OCI-LY1 (cell line): ENCODE results near the gene ST7L.

Source experiments
- H2AFZ ChIP-seq: fragments of 200-600 bp; sonication (generic), shearing (Covaris generic); 2 replicates; pipeline ENCODE4 v1.6.0; 2014; ENCODE audit warnings: antibody characterized with exemption, mild to moderate bottlenecking, low read length
- H3F3A ChIP-seq: fragments of 200-600 bp; sonication (generic), shearing (Covaris generic); 2 replicates; pipeline ENCODE4 v1.6.0; 2014; ENCODE audit warnings: mild to moderate bottlenecking, antibody characterized with exemption, low read length, moderate library complexity; ENCODE audit not compliant: insufficient read depth
- H3K27ac ChIP-seq: fragments of 200-600 bp; sonication (generic); 2 replicates; pipeline ENCODE4 v1.5.1; 2014; ENCODE audit warnings: low read length, mixed run types, mild to moderate bottlenecking, low read depth; ENCODE audit not compliant: poor library complexity, severe bottlenecking
- H3K27me3 ChIP-seq: fragments of 200-600 bp; sonication (generic); 2 replicates; pipeline ENCODE4 v1.6.0; 2014; ENCODE audit warnings: antibody characterized with exemption, mild to moderate bottlenecking, low read length, moderate library complexity; ENCODE audit not compliant: insufficient read depth
- H3K36me3 ChIP-seq: fragments of 200-600 bp; sonication (generic); 2 replicates; pipeline ENCODE4 v1.6.1; 2014; ENCODE audit warnings: mild to moderate bottlenecking, antibody characterized with exemption, low read length, moderate library complexity, mixed read lengths; ENCODE audit not compliant: insufficient read depth
- H3K4me1 ChIP-seq: fragments of 200-600 bp; sonication (generic); 2 replicates; pipeline ENCODE4 v1.5.1; 2014; ENCODE audit warnings: mild to moderate bottlenecking, low read length, moderate library complexity; ENCODE audit not compliant: insufficient read depth, severe bottlenecking
- H3K4me2 ChIP-seq: fragments of 200-600 bp; sonication (generic), shearing (Covaris generic); 2 replicates; pipeline ENCODE4 v1.6.1; 2014; ENCODE audit warnings: low read length
- H3K4me3 ChIP-seq: fragments of 200-600 bp; sonication (generic); 2 replicates; pipeline ENCODE4 v1.5.1; 2014; ENCODE audit warnings: low read length, low read depth, mild to moderate bottlenecking, mixed read lengths; ENCODE audit not compliant: poor library complexity, severe bottlenecking
- H3K79me2 ChIP-seq: fragments of 200-600 bp; shearing (Covaris generic); 2 replicates; pipeline ENCODE4 v1.6.1; 2016; ENCODE audit warnings: mixed run types, low read length, mixed read lengths; ENCODE audit not compliant: insufficient read depth
- H3K9ac ChIP-seq: fragments of 200-600 bp; sonication (generic), shearing (Covaris generic); 2 replicates; pipeline ENCODE4 v1.6.1; 2014; ENCODE audit warnings: mild to moderate bottlenecking, low read length, mixed read lengths
- H3K9me2 ChIP-seq: fragments of 200-600 bp; sonication (generic), shearing (Covaris generic); 2 replicates; pipeline ENCODE4 v1.6.1; 2014; ENCODE audit warnings: low read depth, mild to moderate bottlenecking, low read length, mixed read lengths
- H3K9me3 ChIP-seq: fragments of 200-600 bp; shearing (Covaris generic); 2 replicates; pipeline ENCODE4 v1.6.1; 2014; ENCODE audit warnings: low read length, mixed read lengths
- H4K20me1 ChIP-seq: fragments of 200-600 bp; sonication (generic), shearing (Covaris generic); 2 replicates; pipeline ENCODE4 v1.6.0; 2016; ENCODE audit warnings: mild to moderate bottlenecking, low read length; ENCODE audit not compliant: insufficient read depth
- EZH2 ChIP-seq: fragments of 200-600 bp; sonication (generic), shearing (Covaris generic); IDR thresholded peaks from 2 replicates; pipeline ENCODE4 v1.8.0; 2017; ENCODE audit warnings: borderline replicate concordance, mixed run types, mild to moderate bottlenecking, antibody characterized with exemption, low read length, moderate library complexity, mixed read lengths
- TF ChIP-seq, protein P1 (sequence below): fragments of 200-600 bp; sonication (generic), shearing (Covaris generic); IDR thresholded peaks from 2 replicates; pipeline ENCODE4 v1.5.1; 2017; ENCODE audit warnings: mild to moderate bottlenecking, antibody characterized with exemption, low read length, moderate library complexity, mixed read lengths

ST7L gene

DNA sequence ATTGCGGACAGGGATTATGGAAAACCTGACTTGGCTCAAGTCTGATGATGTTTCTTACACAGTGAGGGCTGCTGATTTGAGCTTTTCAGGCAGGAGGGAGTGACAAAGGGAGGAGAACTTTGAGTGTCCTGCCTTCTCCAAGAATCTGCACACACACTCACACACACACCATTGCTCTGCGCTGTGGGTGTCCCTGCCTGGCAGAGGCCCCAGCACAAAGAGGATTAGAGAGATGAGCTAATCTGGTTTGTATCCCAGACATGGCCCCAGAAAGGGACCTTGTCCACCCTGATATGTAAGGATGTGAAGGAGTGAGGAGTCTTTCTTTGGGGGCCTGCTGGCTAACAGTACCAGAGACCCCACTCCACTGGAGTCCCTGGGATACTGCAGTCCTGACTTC lies 116.1 kb downstream of the ST7L start:
- H3K27ac ChIP-seq = no peak overlapping the region
- no peak overlapping the region for H3K9ac ChIP-seq
- no peak overlapping the region for H2AFZ ChIP-seq
- H3K4me2 ChIP-seq = no peak overlapping the region
- no peak overlapping the region for H3K4me3 ChIP-seq
- H3K9me3 ChIP-seq = no peaks in the 10 kb centered on the region
- H3K4me1 ChIP-seq = peaks cover 11% of the 10 kb centered on the region
- no peaks in the 10 kb centered on the region for H4K20me1 ChIP-seq
- no peaks in the 10 kb centered on the region for H3K36me3 ChIP-seq
- H3K27me3 ChIP-seq = 0 out of 2 replicates have a peak, but pooled peaks cover 8% of the 10 kb centered on the region
- no peak for TF ChIP-seq EZH2
- TF ChIP-seq, protein P1, sequence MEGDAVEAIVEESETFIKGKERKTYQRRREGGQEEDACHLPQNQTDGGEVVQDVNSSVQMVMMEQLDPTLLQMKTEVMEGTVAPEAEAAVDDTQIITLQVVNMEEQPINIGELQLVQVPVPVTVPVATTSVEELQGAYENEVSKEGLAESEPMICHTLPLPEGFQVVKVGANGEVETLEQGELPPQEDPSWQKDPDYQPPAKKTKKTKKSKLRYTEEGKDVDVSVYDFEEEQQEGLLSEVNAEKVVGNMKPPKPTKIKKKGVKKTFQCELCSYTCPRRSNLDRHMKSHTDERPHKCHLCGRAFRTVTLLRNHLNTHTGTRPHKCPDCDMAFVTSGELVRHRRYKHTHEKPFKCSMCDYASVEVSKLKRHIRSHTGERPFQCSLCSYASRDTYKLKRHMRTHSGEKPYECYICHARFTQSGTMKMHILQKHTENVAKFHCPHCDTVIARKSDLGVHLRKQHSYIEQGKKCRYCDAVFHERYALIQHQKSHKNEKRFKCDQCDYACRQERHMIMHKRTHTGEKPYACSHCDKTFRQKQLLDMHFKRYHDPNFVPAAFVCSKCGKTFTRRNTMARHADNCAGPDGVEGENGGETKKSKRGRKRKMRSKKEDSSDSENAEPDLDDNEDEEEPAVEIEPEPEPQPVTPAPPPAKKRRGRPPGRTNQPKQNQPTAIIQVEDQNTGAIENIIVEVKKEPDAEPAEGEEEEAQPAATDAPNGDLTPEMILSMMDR = no peak
- no peaks in the 10 kb centered on the region for H3K79me2 ChIP-seq
- H3F3A ChIP-seq = no peaks in the 10 kb centered on the region
- no peaks in the 10 kb centered on the region for H3K9me2 ChIP-seq

DNA sequence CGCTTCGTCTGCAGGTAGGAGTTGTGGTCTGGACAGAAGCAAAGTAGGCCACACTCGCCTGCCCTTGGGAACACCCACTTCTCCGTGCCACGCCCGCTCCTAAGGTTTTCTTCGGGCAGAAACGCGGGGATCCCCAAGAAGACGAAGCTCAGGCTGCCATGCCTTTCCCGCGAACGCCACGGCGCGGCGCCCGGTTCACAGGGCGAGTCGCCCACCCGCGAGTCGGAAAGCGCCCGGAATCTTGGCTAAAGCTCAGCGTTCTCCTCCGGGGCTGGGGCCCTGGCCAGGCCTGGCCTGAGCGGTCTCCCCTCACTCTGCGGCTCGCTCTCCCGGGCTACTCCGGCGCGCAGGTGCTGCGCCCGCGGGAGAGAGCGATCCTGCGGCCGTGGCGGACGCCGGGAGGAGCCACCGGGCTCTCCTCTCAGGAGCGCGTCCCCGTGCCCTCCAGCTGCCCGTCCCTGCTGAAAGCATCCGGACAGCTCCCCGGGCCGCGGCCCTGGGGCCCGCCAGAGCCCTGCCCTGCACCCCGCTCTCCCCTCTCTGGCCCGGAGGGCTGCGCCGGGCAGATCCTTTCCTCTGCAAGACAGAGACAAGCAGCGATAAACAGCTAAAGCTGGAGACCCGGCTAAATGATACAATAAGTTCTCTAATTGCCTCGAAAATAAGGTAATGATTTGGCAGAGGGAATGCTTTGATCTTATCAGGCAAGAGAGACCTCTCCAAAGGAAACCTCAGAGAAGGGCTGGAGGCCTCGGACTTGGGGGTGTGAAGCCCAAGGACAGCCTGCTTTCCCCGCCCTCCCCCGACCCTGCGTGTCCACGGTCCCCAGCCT lies 116.9 kb downstream of the ST7L start:
- Histone ChIP-seq H4K20me1 (no peaks in the 10 kb centered on the region), H3K9ac (no peak overlapping the region; the same call in 1 of the 2 replicates), H3K9me2 (no peaks in the 10 kb centered on the region), H3K79me2 (no peaks in the 10 kb centered on the region), H3K4me3 (peak overlapping the region; percentile 50), H3K4me1 (peaks cover 7% of the 10 kb centered on the region), H3K4me2 (peak overlapping the region; percentile 63), H2AFZ (no peak overlapping the region), H3K9me3 (no peaks in the 10 kb centered on the region), H3K27ac (no peak overlapping the region), H3K27me3 (0 out of 2 replicates have a peak, but pooled peaks cover 4% of the 10 kb centered on the region), H3F3A (no peaks in the 10 kb centered on the region), H3K36me3 (no peaks in the 10 kb centered on the region)
- no peak for TF ChIP-seq EZH2
- TF ChIP-seq, protein P1 = peak; percentile 64

DNA sequence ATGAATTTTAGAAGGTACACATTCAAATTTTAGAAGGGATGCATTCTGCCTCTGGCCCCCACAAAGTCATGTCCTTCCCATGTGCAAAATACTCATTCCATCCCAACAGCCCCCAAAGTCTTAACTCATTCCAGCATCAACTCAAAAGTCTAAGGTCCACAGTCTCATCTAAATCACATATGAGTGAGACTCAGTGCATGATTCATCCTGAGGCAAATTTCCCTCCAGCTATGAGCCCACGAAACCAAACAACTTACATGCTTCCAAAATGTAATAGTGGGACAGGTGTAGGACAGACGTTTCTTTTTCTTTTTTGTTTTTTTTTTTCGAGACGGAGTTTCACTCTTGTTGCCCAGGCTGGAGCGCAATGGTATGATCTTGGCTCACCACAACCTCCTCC lies 122.7 kb downstream of the ST7L start:
- Histone ChIP-seq H3K9ac (no peak overlapping the region), H3K9me2 (no peaks in the 10 kb centered on the region), H3K79me2 (no peaks in the 10 kb centered on the region), H3K9me3 (no peaks in the 10 kb centered on the region), H3K27me3 (no peaks in the 10 kb centered on the region; the same call in 1 of the 2 replicates), H3K4me3 (no peak overlapping the region), H3K36me3 (no peaks in the 10 kb centered on the region), H3F3A (no peaks in the 10 kb centered on the region), H4K20me1 (no peaks in the 10 kb centered on the region), H2AFZ (no peak overlapping the region), H3K4me2 (no peak overlapping the region), H3K27ac (no peak overlapping the region), H3K4me1 (no peaks in the 10 kb centered on the region)
- TF ChIP-seq EZH2 = no peak
- TF ChIP-seq, protein P1 = no peak
